Muscle layer of duodenum (tissue), 2 donors: Measurements from ENCODE around the gene TSPY3.
"Not testable (repeated sequence)": the region's sequence is repeated elsewhere in the genome, so short reads cannot be mapped to it uniquely, and the experiment has no call there.

Experiments used
- H3K27ac ChIP-seq: one replicate; pipeline ENCODE4 v1.7.0; 2013; ENCODE audit warnings: mild to moderate bottlenecking, low read length
- H3K27me3 ChIP-seq: one replicate; pipeline ENCODE4 v1.7.0; 2013; ENCODE audit warnings: low read depth, mild to moderate bottlenecking, control low read depth, low read length
- H3K36me3 ChIP-seq, 2 donors: one replicate each; pipeline ENCODE4 v1.7.0; 2013; ENCODE audit warnings: low read length in 2 of 2, control low read depth in 1 of 2, mild to moderate bottlenecking in 1 of 2; ENCODE audit not compliant: insufficient read depth in 2 of 2, control insufficient read depth in 1 of 2
- H3K4me1 ChIP-seq, 2 donors: one replicate each; pipeline ENCODE4 v1.7.0; 2013; ENCODE audit warnings: low read length in 2 of 2, mild to moderate bottlenecking in 2 of 2, control low read depth in 1 of 2, moderate library complexity in 1 of 2; ENCODE audit not compliant: insufficient read depth in 2 of 2, control insufficient read depth in 1 of 2
- H3K4me3 ChIP-seq, 2 donors: one replicate each; pipeline ENCODE4 v1.7.0; 2013; ENCODE audit warnings: low read length in 2 of 2, low read depth in 1 of 2, mild to moderate bottlenecking in 1 of 2
- H3K9me3 ChIP-seq, 2 donors: one replicate each; pipeline ENCODE4 v1.7.0; 2013; ENCODE audit warnings: low read length in 2 of 2, control low read depth in 1 of 2, mild to moderate bottlenecking in 1 of 2; ENCODE audit not compliant: control insufficient read depth in 1 of 2
- donor health status: healthy.

TSPY3 gene

GRCh38 chrY:9398121-9398520 is at the start of gene TSPY3:
TSS of gene TSPY3 (plus strand) at chrY:9398421. CDS start at chrY:9398467, 46 bp downstream.
- not testable (repeated sequence) for H3K27ac ChIP-seq, H3K9me3 ChIP-seq, H3K36me3 ChIP-seq, H3K4me1 ChIP-seq, H3K4me3 ChIP-seq, H3K27me3 ChIP-seq

- not testable (repeated sequence) for H3K27me3 ChIP-seq, H3K9me3 ChIP-seq
These were observed 40.7 kb upstream of the TSPY3 start, which contains the start of gene TSPY8 for GRCh38 chrY:9357497-9357896. TSS of gene TSPY8 (plus strand) at chrY:9357797. CDS start at chrY:9357843, 46 bp downstream.

GRCh38 chrY:9396527-9396926 is 1.7 kb upstream of the TSPY3 start:
- H3K4me3 ChIP-seq, H3K4me1 ChIP-seq, H3K27me3 ChIP-seq, H3K27ac ChIP-seq, H3K9me3 ChIP-seq, H3K36me3 ChIP-seq: not testable (repeated sequence)

More at GRCh38 chrY:9357497-9357896, 40.7 kb upstream of the TSPY3 start, which contains the start of gene TSPY8:
- H3K36me3 ChIP-seq, H3K4me3 ChIP-seq, H3K4me1 ChIP-seq, H3K27ac ChIP-seq: not testable (repeated sequence)
